GM23248 (cell line): ENCODE results near the gene CYTH4. TPM values are rescaled to one million over a fixed set of nuclear protein-coding genes. Genes with fewer than 3 reads are reported as not detected.

Experiments used
- DNase-seq: peaks from one replicate; pipeline ENCODE4 v3.0.0-alpha.2; 2015
- H2AFZ ChIP-seq: fragments of 200-600 bp; sonication (generic); 2 replicates; pipeline ENCODE4 v1.6.1; 2016; ENCODE audit warnings: antibody characterized with exemption
- H3F3A ChIP-seq: fragments of 200-600 bp; sonication (generic); 2 replicates; pipeline ENCODE4 v1.6.1; 2016; ENCODE audit warnings: mild to moderate bottlenecking, antibody characterized with exemption, mixed run types; ENCODE audit not compliant: insufficient read depth
- H3K27ac ChIP-seq: fragments of 200-600 bp; sonication (generic); 2 replicates; pipeline ENCODE4 v1.5.1; 2016; ENCODE audit warnings: mild to moderate bottlenecking
- H3K27me3 ChIP-seq: fragments of 200-600 bp; sonication (generic); replicated peaks from 2 replicates; pipeline ENCODE4 v1.6.1; 2016; ENCODE audit warnings: mild to moderate bottlenecking; ENCODE audit not compliant: insufficient read depth
- H3K36me3 ChIP-seq: fragments of 200-600 bp; sonication (generic); 2 replicates; pipeline ENCODE4 v1.6.1; 2016; ENCODE audit warnings: low read depth, mild to moderate bottlenecking
- H3K4me1 ChIP-seq: fragments of 200-600 bp; sonication (generic); 2 replicates; pipeline ENCODE4 v1.6.1; 2016; ENCODE audit warnings: mild to moderate bottlenecking; ENCODE audit not compliant: insufficient read depth
- H3K4me2 ChIP-seq: fragments of 200-600 bp; sonication (generic); one replicate; pipeline ENCODE4 v1.6.1; 2016; ENCODE audit warnings: mild to moderate bottlenecking; ENCODE audit not compliant: unreplicated experiment
- H3K4me3 ChIP-seq: fragments of 200-600 bp; sonication (generic); 2 replicates; pipeline ENCODE4 v1.5.1; 2016; ENCODE audit warnings: mild to moderate bottlenecking
- H3K79me2 ChIP-seq: fragments of 200-600 bp; sonication (generic); 2 replicates; pipeline ENCODE4 v1.6.1; 2016; ENCODE audit warnings: mild to moderate bottlenecking; ENCODE audit not compliant: insufficient read depth
- H3K9ac ChIP-seq: fragments of 200-600 bp; sonication (generic); 2 replicates; pipeline ENCODE4 v1.6.1; 2016; ENCODE audit warnings: mild to moderate bottlenecking
- H3K9me2 ChIP-seq: fragments of 200-600 bp; sonication (generic); 2 replicates; pipeline ENCODE4 v1.6.1; 2016; ENCODE audit warnings: mixed run types, mild to moderate bottlenecking, moderate library complexity; ENCODE audit not compliant: insufficient read depth
- H3K9me3 ChIP-seq: fragments of 200-600 bp; sonication (generic); one replicate; pipeline ENCODE4 v1.6.1; 2017; ENCODE audit warnings: low read depth
- H4K20me1 ChIP-seq: fragments of 200-600 bp; sonication (generic); 2 replicates; pipeline ENCODE4 v1.6.0; 2016; ENCODE audit not compliant: insufficient read depth
- EZH2 ChIP-seq: fragments of 200-600 bp; sonication (generic); IDR thresholded peaks from 2 replicates; pipeline ENCODE4 v1.6.1; 2018; ENCODE audit warnings: antibody characterized with exemption, mild to moderate bottlenecking; ENCODE audit not compliant: insufficient read depth, poor library complexity, severe bottlenecking
- EZH2phosphoT487 ChIP-seq: fragments of 200-600 bp; sonication (generic); IDR thresholded peaks from 2 replicates; pipeline ENCODE4 v1.6.1; 2018; ENCODE audit warnings: antibody characterized with exemption, moderate library complexity, mild to moderate bottlenecking, low read depth; ENCODE audit not compliant: insufficient read depth
- WGBS, 2 experiments: methylation state at CpG; one replicate each; pipeline ENCODE4 v1.1.6; 2015 to 2017; ENCODE audit warnings: low lambda C conversion rate in 2 of 2, low coverage in 1 of 2; ENCODE audit errors: missing lambda C conversion rate in 2 of 2; 5-methylcytosine and 5-hydroxymethylcytosine counted together
- in situ Hi-C: fragments of 300-500 bp; cut with MboI; formaldehyde crosslinking; loops from 2 replicates; pipeline ENCODE4 v1.15.0; 2020
- polyA plus RNA-seq: library from polyadenylated mRNA; unstranded; fragments of >200 nt; fragmentation: Nextera tagmentation; extraction: Ambion mirVana; gene quantifications from 2 replicates; pipeline ENCODE4 v1.2.1, GENCODE V29; 2016
- total RNA-seq: library from RNA; depleted of rRNA; stranded (reverse); fragments of >200 nt; shearing (Covaris generic); gene quantifications from 2 replicates; pipeline ENCODE4 v1.2.3, GENCODE V29; 2014

The CYTH4 gene
- total and polyA plus RNA-seq, 2 experiments from 2014 or later = not detected

- Histone ChIP-seq H3K79me2 (no peaks in the 10 kb centered on the region), H2AFZ (no peak overlapping the region), H3K9me2 (no peaks in the 10 kb centered on the region), H3K4me2 (no peak overlapping the region), H3K4me3 (no peak overlapping the region), H3K9ac (no peak overlapping the region), H3K27ac (no peak overlapping the region), H3K4me1 (peaks cover 19% of the 10 kb centered on the region), H3K9me3 (no peaks in the 10 kb centered on the region), H3K36me3 (no peaks in the 10 kb centered on the region), H3F3A (no peaks in the 10 kb centered on the region), H4K20me1 (no peaks in the 10 kb centered on the region), H3K27me3 (no peaks in the 10 kb centered on the region)
- 80 to 82% methylated on average over 11 of the region's 11 CpGs for WGBS, 2 experiments
- no peak for TF ChIP-seq EZH2phosphoT487
- TF ChIP-seq EZH2 = no peak
- in situ Hi-C loops = no loop called here
- DNase-seq = no peak
Observed at GRCh38 chr22:37240240-37240940, 41.9 kb upstream of the CYTH4 start.

DNA sequence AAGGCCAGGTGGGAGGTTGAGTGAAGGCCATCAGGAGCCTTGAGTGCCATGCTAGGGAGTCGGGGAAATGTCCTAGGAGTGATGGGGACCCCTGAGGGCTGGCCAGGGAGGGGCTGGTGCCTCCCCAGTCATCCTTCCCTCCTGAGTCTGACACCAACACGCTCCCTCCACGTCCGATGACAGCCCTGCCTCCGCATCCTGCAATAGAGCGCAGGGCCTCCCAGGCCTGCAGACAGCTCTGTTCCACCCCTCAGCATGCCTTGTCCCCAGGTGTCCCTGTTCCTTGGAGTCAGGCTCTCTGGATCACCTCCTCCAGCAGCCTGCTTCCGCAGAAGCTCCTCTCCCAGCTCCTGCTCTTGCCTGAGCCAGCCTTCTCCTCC, 41.4 kb upstream of the CYTH4 start:
- Histone ChIP-seq H3K27me3 (no peaks in the 10 kb centered on the region), H3K4me2 (no peak overlapping the region), H3K4me3 (no peak overlapping the region), H3F3A (no peaks in the 10 kb centered on the region), H3K36me3 (no peaks in the 10 kb centered on the region), H3K79me2 (no peaks in the 10 kb centered on the region), H3K27ac (no peak overlapping the region), H3K9ac (no peak overlapping the region), H3K9me2 (no peaks in the 10 kb centered on the region), H3K9me3 (no peaks in the 10 kb centered on the region), H3K4me1 (peaks cover 19% of the 10 kb centered on the region), H2AFZ (no peak overlapping the region), H4K20me1 (no peaks in the 10 kb centered on the region)
- 87 to 92% methylated on average over 7 of the region's 7 CpGs for WGBS, 2 experiments
- DNase-seq = no peak
- in situ Hi-C loops = no loop called here
- no peak for TF ChIP-seq EZH2phosphoT487
- no peak for TF ChIP-seq EZH2

DNA sequence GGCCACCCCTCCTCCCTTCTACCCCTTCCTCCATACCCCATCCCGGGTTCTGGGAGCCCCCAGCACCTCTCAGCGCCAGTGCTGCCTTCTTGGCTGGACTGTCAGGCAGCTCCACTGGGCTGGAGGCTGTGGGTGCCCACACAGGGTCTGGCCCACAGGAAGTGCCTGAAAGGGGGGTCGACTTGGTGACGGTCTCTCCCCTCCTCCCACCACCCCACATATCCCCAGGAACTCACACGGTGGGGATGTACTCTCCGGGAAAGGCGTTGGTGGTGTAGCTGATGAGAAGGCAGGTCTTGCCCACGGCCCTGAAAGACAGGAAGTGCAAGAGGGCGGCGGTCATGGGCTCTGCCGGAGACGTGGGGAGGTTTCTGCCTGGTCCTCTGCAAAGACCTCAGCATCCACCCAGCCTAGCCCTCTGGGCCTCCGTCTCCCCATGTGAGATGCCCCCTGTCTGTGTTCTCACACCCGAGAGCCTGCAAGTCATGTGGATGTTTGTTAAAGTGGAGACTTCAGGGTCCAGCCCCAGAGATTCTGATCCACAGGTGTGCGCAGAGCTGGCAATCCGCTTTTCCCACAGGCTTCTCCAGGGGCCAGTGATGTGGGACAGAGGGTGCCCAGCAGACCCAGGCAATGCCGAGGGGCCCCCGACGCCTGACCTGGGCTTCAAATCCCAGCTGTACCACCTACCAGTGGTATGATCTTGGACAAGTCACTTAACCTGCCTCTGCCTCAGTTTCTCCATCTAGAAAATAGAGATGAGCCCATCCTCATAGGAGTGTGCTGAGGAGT, 40.8 kb upstream of the CYTH4 start:
- Histone ChIP-seq H3K9me3 (no peaks in the 10 kb centered on the region), H3K36me3 (no peaks in the 10 kb centered on the region), H3K79me2 (no peaks in the 10 kb centered on the region), H3K4me3 (no peak overlapping the region), H3F3A (no peaks in the 10 kb centered on the region), H3K27me3 (no peaks in the 10 kb centered on the region), H3K4me2 (no peak overlapping the region), H3K9me2 (no peaks in the 10 kb centered on the region), H4K20me1 (no peaks in the 10 kb centered on the region), H3K9ac (no peak overlapping the region), H3K27ac (no peak overlapping the region), H2AFZ (no peak overlapping the region), H3K4me1 (peaks cover 19% of the 10 kb centered on the region)
- no peak for DNase-seq
- no peak for TF ChIP-seq EZH2phosphoT487
- TF ChIP-seq EZH2 = no peak
- 79% methylated on average over 19 of the region's 19 CpGs for WGBS, 2 experiments
- in situ Hi-C loops = no loop called here

DNA sequence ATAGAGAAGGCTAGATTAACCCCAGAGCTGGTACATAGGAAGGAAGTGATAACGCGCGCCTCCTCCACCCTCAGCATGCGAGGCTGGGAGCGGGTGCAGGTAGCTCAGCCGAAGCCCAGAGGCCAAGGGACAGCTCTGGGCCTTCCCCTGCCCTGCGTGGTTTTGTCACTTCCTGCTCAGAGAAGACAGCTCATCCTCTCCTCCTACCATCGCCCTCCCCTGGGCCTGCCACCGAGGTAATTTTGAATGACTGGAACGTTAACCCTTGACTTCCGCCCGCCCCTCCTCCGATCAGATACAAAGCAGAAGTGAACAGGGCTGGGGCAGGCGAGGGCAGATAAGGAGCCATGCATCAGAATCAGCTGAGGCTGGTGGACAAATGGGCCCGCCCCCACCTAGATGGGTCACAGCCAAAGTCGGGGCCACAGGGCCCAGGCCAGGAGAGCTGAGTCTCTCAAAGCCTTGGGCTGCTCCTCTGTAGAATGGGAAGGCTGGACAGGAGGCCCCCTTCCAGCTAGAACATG, 39.9 kb upstream of the CYTH4 start:
- Histone ChIP-seq H3K27ac (no peak overlapping the region), H3K79me2 (no peaks in the 10 kb centered on the region), H3K27me3 (no peaks in the 10 kb centered on the region), H3K9me3 (no peaks in the 10 kb centered on the region), H2AFZ (peak overlapping the region; percentile 32; the same call in 1 of the 2 replicates), H3K4me2 (peak overlapping the region; percentile 86), H4K20me1 (no peaks in the 10 kb centered on the region), H3F3A (no peaks in the 10 kb centered on the region), H3K36me3 (no peaks in the 10 kb centered on the region), H3K9me2 (no peaks in the 10 kb centered on the region), H3K4me3 (0 out of 2 replicates have a peak overlapping the region, but pooled peaks have one; percentile 28), H3K9ac (no peak overlapping the region), H3K4me1 (peaks cover 15% of the 10 kb centered on the region)
- peak; percentile 48 for DNase-seq
- 51 to 52% methylated on average over 16 of the region's 16 CpGs for WGBS, 2 experiments
- in situ Hi-C loops = no loop called here
- TF ChIP-seq EZH2 = no peak
- no peak for TF ChIP-seq EZH2phosphoT487
